Panc1 (cell line): ENCODE results near the gene C15orf39. TPM values are rescaled to one million over a fixed set of nuclear protein-coding genes. Genes with fewer than 3 reads are reported as not detected.
A peak's percentile ranks its signal among the peaks of the same experiment; 100 is the strongest.

ENCODE experiments used
- ATAC-seq: fragments of 200-7000 bp; cut with Tn5 transposase; 2 replicates; pipeline ENCODE4 v1.9.1; 2020; ENCODE audit warnings: mild to moderate bottlenecking, moderate library complexity
- BruUV-seq: library from RNA; stranded (reverse); fragments of 400-500 nt; replicated peaks from 2 replicates; lab custom pipeline; 2021; lab: Mats Ljungman, UMichigan
- CTCF ChIA-PET: fragments of 300-600 bp; sonication (Branson Sonifier 250); formaldehyde crosslinking; loops from one replicate; lab custom pipeline; 2022; ENCODE audit warnings: antibody characterized with exemption; lab: Charles Lee
- POLR2A ChIA-PET: fragments of 300-600 bp; sonication (Branson Sonifier 250); formaldehyde crosslinking; loops from one replicate; lab custom pipeline; 2022; ENCODE audit warnings: antibody characterized with exemption; lab: Charles Lee
- DNase-seq: peaks from one replicate; pipeline ENCODE4 v3.0.0-alpha.2; 2010; ENCODE audit warnings: low read depth, low spot score
- H3K27ac ChIP-seq: 2 replicates; pipeline ENCODE4 v1.5.1; 2011; ENCODE audit warnings: mild to moderate bottlenecking, low read length, inconsistent platforms
- H3K27me3 ChIP-seq: fragments of 200-500 bp; sonication (Bioruptor generic); 2 replicates; pipeline ENCODE4 v1.6.0; 2014; ENCODE audit warnings: low read length, inconsistent platforms; ENCODE audit not compliant: control insufficient read depth, insufficient read depth
- H3K36me3 ChIP-seq: fragments of 200-500 bp; sonication (Bioruptor generic); 2 replicates; pipeline ENCODE4 v1.5.1; 2014; ENCODE audit warnings: inconsistent platforms, mild to moderate bottlenecking, low read length, moderate library complexity; ENCODE audit not compliant: control insufficient read depth, insufficient read depth
- H3K4me1 ChIP-seq: 2 replicates; pipeline ENCODE4 v1.5.1; 2011; ENCODE audit warnings: inconsistent platforms, mild to moderate bottlenecking, low read length, moderate library complexity; ENCODE audit not compliant: control insufficient read depth, insufficient read depth
- H3K4me3 ChIP-seq, 2 experiments: 2 replicates each; pipeline ENCODE4 v1.5.1; 2011 to 2012; ENCODE audit warnings: low read depth in 2 of 2, low read length in 2 of 2, mild to moderate bottlenecking in 2 of 2, inconsistent platforms in 1 of 2, moderate library complexity in 1 of 2
- H3K9me3 ChIP-seq: fragments of 200-500 bp; sonication (Bioruptor generic); 2 replicates; pipeline ENCODE4 v1.5.1; 2014; ENCODE audit warnings: low read depth, mild to moderate bottlenecking, inconsistent platforms, low read length, moderate library complexity; ENCODE audit not compliant: control insufficient read depth, insufficient read depth
- CTCF ChIP-seq: fragments of 450-650 bp; IDR thresholded peaks from 2 replicates; pipeline ENCODE4 v1.5.1; 2017; ENCODE audit warnings: mild to moderate bottlenecking
- POLR2AphosphoS5 ChIP-seq: IDR thresholded peaks from 2 replicates; pipeline ENCODE4 v1.6.1; 2012; ENCODE audit warnings: mild to moderate bottlenecking, low read depth, low read length, moderate library complexity
- SIN3A ChIP-seq: IDR thresholded peaks from 2 replicates; pipeline ENCODE4 v1.6.1; 2012; ENCODE audit warnings: low read depth, mild to moderate bottlenecking, low read length, moderate library complexity, borderline replicate concordance; ENCODE audit not compliant: insufficient read depth
- TCF7L2 ChIP-seq: IDR thresholded peaks from 2 replicates; pipeline ENCODE4 v1.6.1; 2011; ENCODE audit warnings: mild to moderate bottlenecking, low read depth, low read length, inconsistent platforms
- in situ Hi-C: cut with HindIII; loops from 2 replicates; pipeline ENCODE4 v1.10.0; 2016; ENCODE audit warnings: low sequenced_read_pairs, low pct_unique_long_range_greater_than_20kb
- intact Hi-C: fragments of 100-400 bp; cut with micrococcal nuclease; formaldehyde crosslinking; loops from one replicate; pipeline ENCODE4 v1.10.0; 2022; ENCODE audit not compliant: unreplicated experiment
- total RNA-seq: library from RNA; stranded (reverse); gene quantifications from one replicate; pipeline ENCODE4 v1.2.1, GENCODE V29; 2021; ENCODE audit not compliant: unreplicated experiment
- TF ChIP-seq, protein P1 (sequence below), 2 experiments: IDR thresholded peaks; 2 replicates each; pipeline ENCODE4 v1.6.1; 2011 to 2012; ENCODE audit warnings: low read depth in 2 of 2, control low read depth in 1 of 2, low read length in 1 of 2, mild to moderate bottlenecking in 1 of 2, moderate library complexity in 1 of 2; ENCODE audit not compliant: insufficient read depth in 1 of 2

Gene C15orf39
- total RNA-seq, 1 experiment from 2014 or later, result 17.6 TPM

- Histone ChIP-seq H3K4me3 (no peak overlapping the region), H3K9me3 (no peaks in the 10 kb centered on the region), H3K4me1 (no peaks in the 10 kb centered on the region), H3K36me3 (no peaks in the 10 kb centered on the region), H3K27me3 (no peaks in the 10 kb centered on the region), H3K27ac (no peak overlapping the region)
- CTCF ChIA-PET, result no interaction called here
- intact Hi-C loops, result no loop called here
- POLR2A ChIA-PET, result interaction anchor here (0.5 kb wide), 1 partner anchor 10 kb away, joined by 7 read pairs; no protein-coding TSS in a partner anchor
- DNase-seq (no peak), ATAC-seq (0 out of 2 replicates have a peak, but pooled peaks have one; percentile 9)
- BruUV-seq, result no TSS peak
- in situ Hi-C loops, result no loop called here
- TF ChIP-seq TCF7L2 (no peak), CTCF (no peak), POLR2AphosphoS5 (no peak), SIN3A (no peak)
- TF ChIP-seq, protein P1, sequence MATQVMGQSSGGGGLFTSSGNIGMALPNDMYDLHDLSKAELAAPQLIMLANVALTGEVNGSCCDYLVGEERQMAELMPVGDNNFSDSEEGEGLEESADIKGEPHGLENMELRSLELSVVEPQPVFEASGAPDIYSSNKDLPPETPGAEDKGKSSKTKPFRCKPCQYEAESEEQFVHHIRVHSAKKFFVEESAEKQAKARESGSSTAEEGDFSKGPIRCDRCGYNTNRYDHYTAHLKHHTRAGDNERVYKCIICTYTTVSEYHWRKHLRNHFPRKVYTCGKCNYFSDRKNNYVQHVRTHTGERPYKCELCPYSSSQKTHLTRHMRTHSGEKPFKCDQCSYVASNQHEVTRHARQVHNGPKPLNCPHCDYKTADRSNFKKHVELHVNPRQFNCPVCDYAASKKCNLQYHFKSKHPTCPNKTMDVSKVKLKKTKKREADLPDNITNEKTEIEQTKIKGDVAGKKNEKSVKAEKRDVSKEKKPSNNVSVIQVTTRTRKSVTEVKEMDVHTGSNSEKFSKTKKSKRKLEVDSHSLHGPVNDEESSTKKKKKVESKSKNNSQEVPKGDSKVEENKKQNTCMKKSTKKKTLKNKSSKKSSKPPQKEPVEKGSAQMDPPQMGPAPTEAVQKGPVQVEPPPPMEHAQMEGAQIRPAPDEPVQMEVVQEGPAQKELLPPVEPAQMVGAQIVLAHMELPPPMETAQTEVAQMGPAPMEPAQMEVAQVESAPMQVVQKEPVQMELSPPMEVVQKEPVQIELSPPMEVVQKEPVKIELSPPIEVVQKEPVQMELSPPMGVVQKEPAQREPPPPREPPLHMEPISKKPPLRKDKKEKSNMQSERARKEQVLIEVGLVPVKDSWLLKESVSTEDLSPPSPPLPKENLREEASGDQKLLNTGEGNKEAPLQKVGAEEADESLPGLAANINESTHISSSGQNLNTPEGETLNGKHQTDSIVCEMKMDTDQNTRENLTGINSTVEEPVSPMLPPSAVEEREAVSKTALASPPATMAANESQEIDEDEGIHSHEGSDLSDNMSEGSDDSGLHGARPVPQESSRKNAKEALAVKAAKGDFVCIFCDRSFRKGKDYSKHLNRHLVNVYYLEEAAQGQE (IDR thresholded peaks at IDR 0.05; ENCODE audit: insufficient read depth in 1 of 2, low read depth in 2 of 2, low read length in 1 of 2), result no peak
These were observed 27.7 kb downstream of the C15orf39 start for GRCh38 chr15:75229191-75230015.

- in situ Hi-C loops, result no loop called here
- Histone ChIP-seq H3K27ac (no peak overlapping the region), H3K9me3 (no peaks in the 10 kb centered on the region), H3K36me3 (no peaks in the 10 kb centered on the region), H3K4me3 (no peak overlapping the region), H3K4me1 (no peaks in the 10 kb centered on the region), H3K27me3 (no peaks in the 10 kb centered on the region)
- CTCF ChIA-PET, result no interaction called here
- no TSS peak for BruUV-seq
- POLR2A ChIA-PET, result no interaction called here
- no peak for ATAC-seq
- no peak for DNase-seq
- TF ChIP-seq CTCF, result no peak
- no peak for TF ChIP-seq POLR2AphosphoS5
- TF ChIP-seq SIN3A, result no peak
- TF ChIP-seq, protein P1 (IDR thresholded peaks at IDR 0.05; ENCODE audit: insufficient read depth in 1 of 2, low read depth in 2 of 2, low read length in 1 of 2), result no peak
- no peak for TF ChIP-seq TCF7L2
- intact Hi-C loops, result no loop called here
These were observed 28.3 kb downstream of the C15orf39 start for GRCh38 chr15:75230016-75230343.
